NCI-H524 (cell line): Measurements from ENCODE around the gene EPB41L4B.

Experiments used
- DNase-seq, 2 experiments: peaks; one replicate each; lab custom pipeline; 2025; lab: John Stamatoyannopoulos, UW

EPB41L4B gene

DNA sequence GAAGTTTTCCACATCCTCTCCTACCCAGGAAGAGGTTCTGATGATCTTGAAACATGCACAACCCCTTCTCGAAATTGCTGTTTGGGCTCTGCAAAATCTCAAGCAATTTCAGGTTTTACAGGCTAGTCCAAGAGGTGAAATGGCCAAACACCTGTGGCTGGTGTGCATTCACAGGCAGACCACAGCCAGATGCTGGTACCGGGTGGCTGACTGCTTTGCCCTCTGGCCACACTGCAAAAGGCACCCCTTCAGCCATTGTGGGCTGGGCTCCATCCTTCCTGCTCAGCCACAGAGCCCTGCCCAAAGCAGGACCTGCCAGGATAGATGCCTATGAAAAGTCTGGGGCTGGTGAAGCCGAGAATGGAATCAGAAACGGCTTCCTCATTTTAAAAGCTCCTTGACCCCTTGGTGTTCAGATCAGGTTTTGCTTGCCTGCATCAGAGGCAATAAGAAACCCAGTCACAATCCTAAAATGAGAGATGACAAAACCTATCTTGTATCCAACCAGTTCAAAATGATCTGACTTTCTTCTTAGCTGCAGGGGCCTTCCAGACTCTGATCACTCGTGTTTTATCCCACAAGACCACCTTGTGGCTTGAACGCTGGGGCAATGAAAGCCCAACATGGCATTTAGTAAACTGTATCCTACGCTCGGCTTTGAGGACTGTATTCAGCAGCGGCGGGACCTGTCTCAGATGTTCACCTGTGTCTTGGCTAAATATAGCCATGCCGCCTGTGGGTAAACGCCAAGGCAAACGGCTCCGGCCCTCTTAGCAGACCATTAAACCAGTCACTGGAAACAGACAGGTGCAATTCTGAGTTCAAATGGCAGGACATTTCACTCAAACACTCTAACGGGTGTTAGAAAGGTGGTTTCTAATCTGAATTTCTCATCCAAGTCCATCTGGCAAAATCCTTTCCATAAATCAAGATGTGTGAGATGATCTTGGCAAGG lies 49.6 kb downstream of the EPB41L4B start:
- DNase-seq = peak; percentile 97 to 100

DNA sequence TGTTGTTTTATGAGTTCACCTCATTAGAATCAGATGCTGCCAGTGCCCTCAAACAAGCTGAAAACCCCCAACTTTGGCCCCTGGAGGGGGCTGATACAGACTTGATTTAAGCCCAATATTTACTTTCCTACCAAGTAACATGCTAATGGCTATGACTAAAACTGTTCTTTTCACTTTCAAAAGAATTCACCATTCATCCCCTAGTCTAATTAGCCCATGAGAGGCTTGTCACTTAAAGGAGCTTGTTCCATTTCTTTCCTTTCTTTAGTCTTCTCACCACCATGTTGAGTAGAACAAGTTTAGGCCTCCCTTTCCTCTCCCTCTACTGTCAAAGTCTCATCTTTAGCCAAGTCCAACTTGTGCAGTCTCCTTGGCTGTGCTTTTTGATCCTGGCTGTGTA lies 50.4 kb downstream of the EPB41L4B start:
- no peak for DNase-seq

DNA sequence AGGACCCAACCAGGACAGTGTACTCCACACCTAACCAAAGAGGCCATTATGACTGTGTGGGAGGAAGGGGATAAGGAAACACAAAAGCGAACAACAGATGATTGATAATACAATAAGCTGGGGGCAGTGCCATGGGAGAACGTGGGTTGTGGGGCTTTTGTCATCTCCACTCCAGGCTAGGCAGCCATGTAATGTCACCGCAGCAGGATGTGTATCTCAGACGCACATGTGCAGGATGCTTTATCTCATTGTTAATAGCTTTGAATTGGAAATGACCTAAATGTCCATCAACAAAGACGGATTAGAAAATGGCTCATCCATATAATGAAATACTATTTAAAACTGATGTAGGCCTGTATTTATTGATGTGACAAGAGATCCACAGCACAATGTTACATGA lies 51.0 kb downstream of the EPB41L4B start:
- DNase-seq = no peak

DNA sequence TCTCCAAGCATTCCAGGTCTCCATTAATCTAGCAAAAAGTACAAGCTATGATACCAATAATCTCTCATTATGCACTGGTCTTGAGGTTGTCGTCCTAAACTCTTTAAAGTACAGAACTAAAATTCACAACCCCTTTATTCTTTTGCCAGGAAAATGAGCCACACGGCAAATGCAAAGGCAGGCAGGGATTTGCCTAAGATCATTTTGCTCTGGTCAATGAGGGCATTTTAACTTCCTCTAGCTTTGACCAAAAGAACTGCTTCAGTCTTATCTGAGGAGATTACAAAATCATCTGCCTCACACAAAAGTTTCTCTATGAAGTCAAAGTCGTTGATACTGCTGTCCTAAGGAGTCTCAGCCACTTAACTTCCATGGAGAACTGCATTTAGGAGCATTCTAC lies 51.8 kb downstream of the EPB41L4B start:
- DNase-seq = no peak

DNA sequence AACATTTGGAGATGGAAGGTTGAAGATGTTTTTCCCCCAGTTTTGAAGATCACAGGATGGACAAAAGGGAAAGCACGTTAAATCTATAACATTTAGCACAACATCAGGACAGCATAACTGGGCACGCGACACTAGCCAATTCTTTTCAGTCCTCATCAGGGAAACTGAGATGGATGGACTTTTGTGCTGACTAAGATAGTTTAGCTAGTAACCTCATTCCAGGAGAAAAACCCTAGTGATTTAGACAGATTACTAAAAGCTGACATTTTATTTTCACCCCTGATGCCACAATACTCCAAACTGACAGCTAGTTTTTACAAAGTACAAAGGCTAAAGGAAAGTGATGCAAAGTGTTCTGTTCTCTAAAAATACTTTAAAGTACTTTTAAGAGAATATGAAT lies 53.3 kb downstream of the EPB41L4B start:
- DNase-seq = no peak

DNA sequence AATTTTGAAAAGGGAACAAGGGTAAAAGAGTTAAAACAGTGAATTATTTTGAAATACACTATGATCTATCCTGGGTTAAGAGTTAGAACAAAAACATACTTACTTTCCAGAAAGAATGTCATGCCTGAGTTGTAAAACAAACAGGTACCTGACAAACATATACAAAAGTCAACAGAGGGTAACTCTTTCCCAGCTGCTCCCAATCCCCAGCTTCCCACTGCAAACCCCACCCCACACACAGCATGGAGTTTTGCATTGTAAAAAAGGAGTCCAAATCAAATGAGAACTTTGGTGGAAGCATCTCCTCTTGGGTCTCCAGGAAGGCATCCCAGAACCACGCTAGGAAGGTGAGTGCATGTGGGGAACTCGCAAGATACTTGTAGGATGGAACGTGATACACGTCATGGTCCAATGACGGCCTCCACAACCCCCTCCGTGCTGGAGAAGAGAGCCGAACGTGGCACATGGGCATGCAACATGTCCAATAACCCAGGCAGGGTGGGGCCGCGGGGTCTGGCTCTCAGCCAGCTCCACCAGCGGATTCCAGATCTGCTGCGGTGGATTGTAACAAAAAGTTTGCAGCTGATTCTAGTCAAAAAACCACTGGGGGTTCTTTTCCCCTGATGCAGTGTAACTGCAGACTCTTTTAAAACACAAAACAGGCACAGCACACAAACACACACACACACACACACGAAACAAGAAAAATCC lies 55.8 kb downstream of the EPB41L4B start:
- DNase-seq = peak; percentile 87 to 94

DNA sequence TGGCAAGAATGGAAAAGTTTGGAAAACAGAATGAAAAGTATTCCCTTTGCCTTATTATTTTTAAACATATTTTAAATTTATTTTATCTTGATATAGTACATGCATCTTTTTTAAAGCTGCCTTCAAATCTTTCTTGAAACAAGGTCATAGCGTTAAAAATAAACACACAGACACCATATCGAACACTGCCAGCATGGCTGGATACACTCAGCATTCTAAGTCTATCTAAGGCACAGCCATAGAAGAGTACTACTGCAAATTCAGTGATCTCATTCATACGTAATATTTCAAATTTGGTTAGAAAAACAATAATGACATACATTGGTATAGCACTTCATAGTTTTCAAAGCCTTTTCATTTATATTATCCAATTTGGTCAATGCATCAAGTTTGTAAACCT lies 57.5 kb downstream of the EPB41L4B start:
- no peak for DNase-seq

DNA sequence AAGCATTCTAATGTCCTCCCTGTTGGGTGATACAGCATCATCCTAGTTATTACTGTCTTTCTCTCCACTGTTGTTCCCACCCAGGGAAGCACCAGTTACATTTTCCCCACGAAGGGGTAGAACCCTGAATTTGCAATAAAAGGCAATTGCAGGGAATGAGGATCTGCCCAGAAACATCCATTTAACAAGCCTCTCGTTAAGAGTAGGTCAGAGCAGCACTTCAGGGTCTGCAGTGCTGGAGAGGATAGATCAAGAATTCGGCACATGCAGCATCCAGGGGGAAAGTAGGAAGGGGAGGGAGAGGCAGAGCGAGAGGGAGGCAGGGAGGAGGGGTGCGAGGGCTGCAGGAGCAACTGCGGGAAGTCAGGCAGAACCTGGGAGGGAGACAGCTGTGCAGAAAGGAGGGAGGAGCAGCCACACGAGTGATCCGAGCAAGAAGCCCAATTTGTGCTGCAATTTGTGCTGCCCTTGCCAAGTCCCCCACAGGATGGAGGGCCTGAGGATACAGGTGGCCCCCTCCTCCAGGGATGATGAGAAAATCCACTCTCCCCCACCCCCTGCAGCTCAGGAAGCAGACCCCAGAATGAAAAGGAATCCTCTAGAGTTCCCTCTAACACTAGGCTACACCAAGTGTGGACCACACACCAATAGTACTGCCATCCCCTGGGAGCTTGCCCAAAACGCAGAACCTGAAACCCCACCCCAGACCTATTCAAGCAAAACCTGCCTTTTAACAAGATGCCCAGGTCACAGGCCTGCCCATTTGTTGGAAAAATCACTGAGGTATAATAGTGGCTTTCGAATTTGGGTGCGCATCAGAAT lies 62.2 kb downstream of the EPB41L4B start:
- DNase-seq = peak; percentile 71 to 89

DNA sequence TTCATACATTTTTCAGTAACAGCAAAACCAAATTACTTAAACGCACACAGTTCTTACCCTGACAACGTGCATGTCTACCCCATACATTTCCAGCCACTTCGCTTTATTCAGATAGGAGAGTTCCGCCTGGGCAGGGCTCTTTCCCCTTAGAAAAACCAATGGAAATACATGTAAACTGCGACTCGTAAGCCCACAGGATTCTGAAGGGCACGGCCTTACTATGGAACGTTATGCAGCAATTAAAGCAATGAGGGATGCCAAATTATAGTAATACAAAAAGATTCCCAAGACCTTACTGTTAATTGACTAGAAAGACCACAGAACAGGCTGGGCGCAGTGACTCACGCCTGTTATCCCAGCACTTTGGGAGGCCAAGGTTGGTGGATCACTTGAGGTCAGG lies 64.5 kb downstream of the EPB41L4B start:
- DNase-seq = no peak

DNA sequence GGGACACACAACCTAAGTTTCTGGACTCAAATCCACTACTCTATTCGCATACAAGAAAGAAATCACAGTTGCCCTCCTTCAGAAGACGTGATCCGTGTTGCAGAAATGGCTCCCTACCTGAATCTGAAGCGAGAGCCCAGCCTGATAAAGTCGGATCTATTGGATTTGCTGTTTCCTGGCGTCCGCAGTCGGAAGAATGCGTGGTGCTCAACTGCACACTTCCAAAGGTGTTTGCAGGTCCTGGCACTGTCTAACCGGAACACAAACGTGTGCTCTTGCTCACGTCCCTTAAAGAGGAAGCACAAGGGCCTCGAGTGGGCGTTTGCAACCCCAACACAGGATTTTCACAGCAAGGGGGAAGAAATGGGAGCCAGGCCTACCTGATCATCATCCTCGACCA lies 65.5 kb downstream of the EPB41L4B start:
- DNase-seq = no peak

DNA sequence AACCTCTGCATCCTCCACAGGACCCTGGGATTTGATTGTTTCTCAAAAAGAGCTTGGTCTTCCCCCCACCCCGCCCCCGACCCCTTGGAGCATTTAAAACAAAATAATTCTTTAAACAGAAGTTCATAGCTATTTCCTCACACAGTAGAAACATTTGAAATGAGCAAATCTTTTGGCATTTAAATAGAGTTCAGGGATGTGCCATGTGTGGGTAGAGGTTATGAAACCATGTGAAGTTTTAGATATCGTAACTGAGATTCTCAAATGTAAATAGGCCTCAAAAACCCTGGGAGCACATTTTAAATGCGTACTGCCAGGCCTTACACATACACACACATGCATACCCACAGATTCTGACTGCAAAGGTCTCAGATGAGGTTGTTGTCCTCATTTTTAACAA lies 66.5 kb downstream of the EPB41L4B start:
- DNase-seq = no peak

DNA sequence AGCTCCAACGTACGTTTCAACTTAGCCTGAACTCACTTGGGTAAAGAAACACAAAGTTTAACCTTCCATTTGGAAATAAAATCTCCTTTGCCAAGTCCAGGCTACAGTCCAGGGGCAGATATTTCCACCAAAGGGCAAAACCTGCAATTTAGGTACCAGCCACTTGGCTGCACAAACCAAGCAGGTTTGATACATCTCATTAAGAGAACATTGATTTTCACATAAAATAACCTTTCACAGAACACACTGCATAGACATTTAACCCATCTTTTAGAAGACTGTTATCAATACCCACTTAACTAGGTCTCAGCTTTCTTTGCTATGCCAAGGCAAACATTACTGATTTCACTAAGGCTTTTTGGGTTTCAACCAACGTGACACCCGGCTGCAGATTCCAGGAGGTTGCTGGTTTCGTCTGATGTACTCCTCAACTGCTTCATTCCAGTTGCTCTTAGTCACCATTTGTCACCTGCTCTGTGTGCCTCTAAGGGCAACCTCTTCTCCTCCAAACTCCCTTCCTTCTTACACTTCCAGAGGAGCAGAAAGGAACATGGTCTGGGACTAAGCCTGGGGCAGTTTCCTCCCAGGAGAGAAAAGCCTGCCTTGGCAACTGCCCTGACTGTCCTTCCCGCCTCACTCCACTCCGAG lies 67.1 kb downstream of the EPB41L4B start:
- DNase-seq = no peak

DNA sequence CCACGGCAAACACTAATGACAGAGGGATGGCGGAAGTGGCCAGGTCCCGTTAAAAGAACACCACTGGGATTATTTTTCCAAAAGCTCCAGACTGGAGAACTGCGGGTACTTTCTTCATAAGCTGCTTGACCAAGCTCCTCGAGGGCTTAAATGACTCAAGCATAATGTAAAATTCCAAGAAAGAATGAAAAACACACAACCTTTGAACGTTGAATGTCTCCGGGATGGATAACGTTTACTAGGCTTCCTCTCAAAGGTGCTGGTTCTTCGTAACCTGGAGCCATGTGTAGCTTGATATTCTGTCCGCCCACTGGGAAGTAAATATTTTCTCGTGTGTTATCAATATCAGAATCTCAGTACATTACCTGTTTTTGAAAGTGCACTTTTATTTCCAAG lies 67.6 kb downstream of the EPB41L4B start:
- no peak for DNase-seq

DNA sequence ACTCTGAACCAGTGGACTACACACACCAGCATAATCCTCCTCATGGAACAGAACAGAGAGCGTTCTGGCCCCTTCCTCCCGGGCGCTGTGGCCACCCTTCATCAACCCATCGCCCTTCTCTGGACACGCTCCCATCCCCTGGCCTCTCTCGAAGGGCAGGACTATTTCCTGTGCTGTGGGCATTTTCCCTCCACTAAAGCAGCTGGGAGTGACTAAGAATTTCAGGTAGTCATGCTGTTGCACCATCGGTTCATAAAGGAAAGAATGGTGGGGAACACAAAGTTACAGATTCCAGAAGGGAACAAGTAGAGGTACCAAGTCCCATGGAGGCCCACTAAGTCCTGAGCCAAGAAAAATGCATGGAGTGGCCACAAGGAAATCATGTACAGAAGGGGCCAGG lies 68.6 kb downstream of the EPB41L4B start:
- no peak for DNase-seq

DNA sequence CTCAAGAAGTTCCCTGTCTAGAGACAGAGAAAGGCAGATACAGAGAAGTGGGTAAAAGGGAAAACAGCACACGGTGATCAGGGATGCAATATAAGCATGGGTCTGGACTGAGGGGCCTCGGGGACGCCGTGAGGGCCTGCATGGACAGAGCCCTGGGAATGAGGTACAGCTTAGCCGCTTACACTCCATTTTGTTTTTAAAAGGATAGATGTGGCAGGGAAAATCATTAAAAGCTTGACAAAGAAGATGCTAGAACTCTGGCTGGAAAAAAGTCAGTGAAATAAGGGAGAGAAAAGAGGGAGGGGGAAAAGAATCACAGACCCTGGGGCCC lies 69.1 kb downstream of the EPB41L4B start:
- DNase-seq = no peak

DNA sequence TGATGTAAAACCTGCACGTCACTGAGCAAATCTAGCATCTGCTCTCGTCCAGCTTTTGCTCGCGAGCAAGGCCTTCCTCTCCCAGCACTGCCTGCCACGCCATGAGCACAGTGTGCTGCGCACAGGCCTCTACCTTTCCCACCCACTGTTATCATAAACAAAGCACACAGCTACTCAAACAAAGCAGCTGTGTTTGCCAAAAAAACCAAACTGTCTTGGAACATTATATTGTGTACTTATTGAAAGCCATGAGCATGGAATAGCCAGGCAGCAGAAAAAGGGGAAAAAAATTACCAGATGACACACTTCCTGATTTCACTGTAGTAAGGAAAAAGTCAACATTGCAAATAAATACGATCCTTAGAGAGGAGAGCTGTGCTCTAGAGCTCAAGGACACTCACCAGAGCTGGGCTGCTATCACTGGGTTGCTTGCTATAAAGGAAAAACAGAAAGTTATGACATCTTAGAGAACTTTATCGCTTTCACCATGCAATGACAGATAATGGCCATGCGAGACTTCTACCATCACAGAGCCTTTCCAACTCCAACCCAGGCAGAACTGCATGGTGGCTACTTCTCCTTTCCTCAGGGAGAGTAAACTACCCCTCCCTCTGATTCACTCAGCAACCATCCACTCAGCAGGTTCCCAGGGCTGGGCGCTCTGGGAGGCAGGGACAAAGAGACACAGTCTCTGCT lies 69.6 kb downstream of the EPB41L4B start:
- DNase-seq = no peak

DNA sequence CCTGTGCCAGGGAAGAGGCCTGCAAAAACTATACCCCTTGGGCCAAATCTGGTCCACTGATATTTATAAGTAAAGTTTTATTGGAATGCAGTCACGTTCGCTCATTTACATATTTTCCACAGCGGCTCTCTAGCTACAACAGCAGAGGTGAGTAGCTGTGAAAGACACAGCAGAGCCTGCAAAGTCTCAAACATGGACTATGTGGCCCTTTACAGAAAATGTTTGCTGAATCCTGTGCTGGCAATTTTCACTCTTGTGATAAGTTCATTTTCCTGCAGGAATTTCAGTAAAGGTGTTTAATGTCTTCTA lies 70.1 kb downstream of the EPB41L4B start:
- no peak for DNase-seq

DNA sequence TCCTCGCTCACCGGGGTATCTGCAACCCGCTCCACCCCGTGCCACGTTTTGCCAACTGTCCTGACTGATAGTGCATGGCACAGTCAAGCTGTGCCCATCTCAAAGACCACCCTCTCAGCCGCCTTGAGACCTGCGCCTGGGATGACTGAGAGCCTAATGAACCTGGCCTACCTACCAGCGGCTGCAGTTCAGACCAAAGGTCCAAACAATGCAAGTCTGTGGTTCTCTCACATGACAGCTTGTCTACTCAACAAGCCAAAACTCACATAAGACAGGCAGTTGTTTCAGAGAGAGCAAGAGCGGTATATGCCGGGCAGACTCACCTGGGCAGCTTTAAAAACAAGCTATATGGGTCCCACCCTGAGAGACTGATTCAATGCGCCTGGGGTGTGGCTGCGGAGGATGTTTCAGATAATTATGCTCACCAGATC lies 70.5 kb downstream of the EPB41L4B start:
- no peak for DNase-seq

DNA sequence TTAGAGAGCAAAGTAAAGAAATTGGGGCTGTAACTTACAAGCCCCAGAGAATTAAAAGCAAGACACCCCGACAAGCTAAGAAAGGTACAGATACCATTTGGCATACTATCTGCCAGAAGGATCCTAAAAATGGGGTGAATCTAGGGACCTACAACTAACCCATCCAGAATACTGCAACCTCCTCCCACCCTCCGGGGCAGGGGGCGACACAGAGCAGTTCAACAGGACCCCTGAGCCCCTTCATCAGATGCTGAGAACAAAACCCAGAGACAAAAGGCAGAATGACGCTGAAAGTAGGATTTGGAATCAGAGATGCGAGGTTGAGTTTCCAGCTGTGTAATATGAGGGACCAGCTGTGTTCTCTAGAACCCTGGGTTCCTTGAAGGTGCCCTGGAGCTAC lies 71.2 kb downstream of the EPB41L4B start:
- DNase-seq = peak in 1 of 2 experiments; percentile 41

DNA sequence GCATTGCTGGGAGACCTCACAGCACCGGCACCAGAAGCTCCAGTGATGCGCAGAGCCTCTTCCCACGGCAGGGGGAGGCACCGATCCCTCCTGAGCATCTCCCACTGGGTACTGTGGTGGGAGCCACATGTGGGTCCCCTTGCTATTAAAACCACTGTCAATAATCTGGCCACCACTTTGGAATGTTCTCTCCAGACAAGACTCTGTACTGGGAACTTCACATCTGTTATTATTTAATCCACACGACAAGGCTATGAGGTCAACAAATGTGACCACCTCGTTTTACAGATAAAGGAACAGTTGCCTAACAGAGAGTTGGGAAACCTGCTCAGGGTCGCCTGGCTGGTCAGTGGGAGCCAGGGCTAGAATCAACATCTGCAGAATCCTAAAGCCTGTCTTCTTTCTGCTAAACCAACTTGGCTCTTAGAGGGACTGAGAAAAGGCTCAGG lies 72.7 kb downstream of the EPB41L4B start:
- DNase-seq = peak; percentile 13 to 67

DNA sequence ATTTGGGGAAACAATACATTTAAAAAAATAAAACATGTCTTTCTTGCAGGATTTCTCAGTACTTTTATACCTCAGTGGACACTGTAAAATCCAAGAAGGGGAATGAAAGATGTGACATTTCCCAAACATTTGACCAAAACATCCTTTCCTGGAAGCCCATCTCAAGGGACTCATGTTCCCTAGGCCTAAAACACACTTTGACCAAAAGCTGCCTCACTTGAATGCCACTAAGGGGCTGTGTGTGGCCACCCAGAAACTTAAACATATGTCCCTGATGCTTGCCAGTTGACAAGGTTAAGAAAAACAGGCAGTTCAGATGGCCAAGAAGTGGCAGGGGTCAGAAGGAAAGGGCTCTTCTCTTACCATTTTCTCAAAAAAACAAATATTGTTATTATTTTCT lies 73.6 kb downstream of the EPB41L4B start:
- no peak for DNase-seq

DNA sequence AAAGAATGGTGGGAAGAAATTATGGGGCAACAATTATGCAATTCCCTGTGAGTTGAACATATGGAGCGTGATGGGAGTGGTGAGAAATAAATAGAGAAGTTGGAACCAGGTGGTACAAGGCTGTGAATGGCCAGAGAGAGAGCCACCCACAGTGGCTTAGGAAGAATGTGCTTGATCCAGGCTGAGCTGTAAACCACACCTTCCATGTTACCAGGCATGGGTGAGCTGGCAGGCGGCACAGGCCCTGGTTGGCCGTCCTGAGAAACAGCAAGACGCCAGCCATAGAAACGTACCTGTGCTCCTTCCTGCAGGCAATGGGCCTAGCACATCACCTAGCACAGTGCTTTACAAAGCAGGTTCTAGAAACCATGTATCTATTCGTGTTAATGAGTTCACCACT lies 74.3 kb downstream of the EPB41L4B start:
- no peak for DNase-seq
